SK-N-SH treated with all-trans-retinoic acid at 6 μM for 48 hours (cell line): ENCODE results near the gene SIX2.

Source experiments
- ATAC-seq: fragments of 200-7000 bp; cut with Tn5 transposase; 3 replicates; pipeline ENCODE4 v1.9.1; 2020; ENCODE audit warnings: mild to moderate bottlenecking, moderate library complexity
- ARNTL ChIP-seq: fragments of 450-650 bp; formaldehyde crosslinking; IDR thresholded peaks from 2 replicates; pipeline ENCODE4 v1.5.0; 2020; ENCODE audit warnings: low read depth, mild to moderate bottlenecking, moderate library complexity, borderline replicate concordance
- BACH2 ChIP-seq: fragments of 250-450 bp; sonication (Bioruptor Pico); IDR thresholded peaks from 2 replicates; pipeline ENCODE4 v1.9.0; 2021; ENCODE audit warnings: mild to moderate bottlenecking, borderline replicate concordance
- CSDC2 ChIP-seq: fragments of 250-450 bp; sonication (Bioruptor Pico); IDR thresholded peaks from 2 replicates; pipeline ENCODE4 v1.5.0; 2020; ENCODE audit warnings: mild to moderate bottlenecking, moderate library complexity
- CSRNP3 ChIP-seq: fragments of 250-450 bp; sonication (Bioruptor Pico); IDR thresholded peaks from 2 replicates; pipeline ENCODE4 v1.5.1; 2021; ENCODE audit warnings: mild to moderate bottlenecking, moderate library complexity
- ESRRG ChIP-seq: fragments of 250-450 bp; sonication (Bioruptor Pico); IDR thresholded peaks from 2 replicates; pipeline ENCODE4 v1.6.1; 2021; ENCODE audit warnings: mild to moderate bottlenecking
- GLIS3 ChIP-seq: fragments of 250-450 bp; sonication (Bioruptor Pico); IDR thresholded peaks from 2 replicates; pipeline ENCODE4 v1.5.0; 2020; ENCODE audit warnings: mild to moderate bottlenecking, moderate library complexity
- ISL1 ChIP-seq: fragments of 250-450 bp; sonication (Bioruptor Pico); IDR thresholded peaks from 2 replicates; pipeline ENCODE4 v2.1.2; 2022; ENCODE audit warnings: mild to moderate bottlenecking, moderate library complexity
- OSR1 ChIP-seq: fragments of 250-450 bp; sonication (Bioruptor Pico); IDR thresholded peaks from 2 replicates; pipeline ENCODE4 v1.8.0; 2022; ENCODE audit warnings: moderate library complexity, mild to moderate bottlenecking, inconsistent platforms
- PATZ1 ChIP-seq: fragments of 250-450 bp; sonication (Bioruptor Pico); IDR thresholded peaks from 2 replicates; pipeline ENCODE4 v1.8.0; 2020; ENCODE audit warnings: mild to moderate bottlenecking, moderate library complexity, borderline replicate concordance
- POU6F1 ChIP-seq: fragments of 250-450 bp; sonication (Bioruptor Pico); IDR thresholded peaks from 2 replicates; pipeline ENCODE4 v1.8.0; 2021; ENCODE audit warnings: low read depth, mild to moderate bottlenecking, moderate library complexity, borderline replicate concordance
- PPARA ChIP-seq: fragments of 250-450 bp; sonication (Bioruptor Pico); IDR thresholded peaks from 2 replicates; pipeline ENCODE4 v1.5.0; 2020; ENCODE audit warnings: mild to moderate bottlenecking, borderline replicate concordance
- RARB ChIP-seq: fragments of 250-450 bp; sonication (Bioruptor Pico); IDR thresholded peaks from 2 replicates; pipeline ENCODE4 v1.8.0; 2021; ENCODE audit warnings: mild to moderate bottlenecking, moderate library complexity
- SNAI2 ChIP-seq: fragments of 250-450 bp; sonication (Bioruptor Pico); IDR thresholded peaks from 2 replicates; pipeline ENCODE4 v1.5.0; 2020; ENCODE audit warnings: mild to moderate bottlenecking, moderate library complexity
- TCF4 ChIP-seq: fragments of 250-450 bp; sonication (Bioruptor Pico); IDR thresholded peaks from 2 replicates; pipeline ENCODE4 v1.8.0; 2021; ENCODE audit warnings: mild to moderate bottlenecking, moderate library complexity, borderline replicate concordance
- TOX ChIP-seq: fragments of 250-450 bp; sonication (Bioruptor Pico); IDR thresholded peaks from 2 replicates; pipeline ENCODE4 v1.8.0; 2021; ENCODE audit warnings: mild to moderate bottlenecking, moderate library complexity, borderline replicate concordance
- TSHZ2 ChIP-seq: fragments of 250-450 bp; sonication (Bioruptor Pico); IDR thresholded peaks from 2 replicates; pipeline ENCODE4 v1.5.0; 2020; ENCODE audit warnings: mild to moderate bottlenecking, moderate library complexity
- ZC3H10 ChIP-seq: fragments of 250-450 bp; sonication (Bioruptor Pico); IDR thresholded peaks from 2 replicates; pipeline ENCODE4 v1.5.1; 2021; ENCODE audit warnings: mild to moderate bottlenecking, moderate library complexity
- ZFP3 ChIP-seq: fragments of 250-450 bp; sonication (Bioruptor Pico); IDR thresholded peaks from 2 replicates; pipeline ENCODE4 v1.5.0; 2020; ENCODE audit warnings: mild to moderate bottlenecking, moderate library complexity
- ZFP30 ChIP-seq: fragments of 450-650 bp; formaldehyde crosslinking; IDR thresholded peaks from 2 replicates; pipeline ENCODE4 v1.5.0; 2022; ENCODE audit warnings: mild to moderate bottlenecking, moderate library complexity
- ZNF565 ChIP-seq: fragments of 450-650 bp; formaldehyde crosslinking; conservative IDR thresholded peaks from 2 replicates; pipeline ENCODE4 v1.5.0; 2020; ENCODE audit warnings: low read depth, mild to moderate bottlenecking, moderate library complexity
- ZNF70 ChIP-seq: fragments of 450-650 bp; formaldehyde crosslinking; IDR thresholded peaks from 2 replicates; pipeline ENCODE4 v1.5.0; 2020; ENCODE audit warnings: mild to moderate bottlenecking, moderate library complexity
- ZNF8 ChIP-seq: fragments of 450-650 bp; formaldehyde crosslinking; IDR thresholded peaks from 2 replicates; pipeline ENCODE4 v1.5.0; 2020; ENCODE audit warnings: mild to moderate bottlenecking, moderate library complexity

The SIX2 gene

GRCh38 chr2:45006041-45006941 lies 3.0 kb downstream of the SIX2 start:
- TF ChIP-seq SNAI2 (CRISPR knock-in tag) (no peak), CSDC2 (CRISPR knock-in tag) (no peak), ZC3H10 (CRISPR knock-in tag) (no peak), ISL1 (no peak), TCF4 (CRISPR knock-in tag) (no peak), TOX (CRISPR knock-in tag) (no peak)
- no peak for ATAC-seq

GRCh38 chr2:45005261-45006002 lies 3.8 kb downstream of the SIX2 start:
- no peak for ATAC-seq
- no peak for TF ChIP-seq GLIS3 (CRISPR knock-in tag)
- no peak for TF ChIP-seq ZNF565 (CRISPR knock-in tag)
- TF ChIP-seq POU6F1 (CRISPR knock-in tag), result no peak
- no peak for TF ChIP-seq ESRRG (CRISPR knock-in tag)
- no peak for TF ChIP-seq PATZ1 (CRISPR knock-in tag)
- no peak for TF ChIP-seq TSHZ2 (CRISPR knock-in tag)
- no peak for TF ChIP-seq RARB (CRISPR knock-in tag)
- TF ChIP-seq PPARA (CRISPR knock-in tag), result no peak
- TF ChIP-seq ZNF70 (CRISPR knock-in tag), result no peak
- no peak for TF ChIP-seq ISL1
- TF ChIP-seq ZNF8 (CRISPR knock-in tag), result no peak
- TF ChIP-seq CSRNP3 (CRISPR knock-in tag), result no peak
- no peak for TF ChIP-seq SNAI2 (CRISPR knock-in tag)
- no peak for TF ChIP-seq ZFP3
- TF ChIP-seq OSR1, result no peak
- TF ChIP-seq ZC3H10 (CRISPR knock-in tag), result no peak
- TF ChIP-seq ZFP30, result no peak
- no peak for TF ChIP-seq TCF4 (CRISPR knock-in tag)
- no peak for TF ChIP-seq TOX (CRISPR knock-in tag)
- TF ChIP-seq CSDC2 (CRISPR knock-in tag), result no peak
- TF ChIP-seq, all 23 proteins: peak for 0

- TF ChIP-seq ZFP30 (no peak), ZFP3 (no peak), ARNTL (CRISPR knock-in tag) (no peak), PPARA (CRISPR knock-in tag) (no peak), RARB (CRISPR knock-in tag) (no peak), BACH2 (no peak), CSRNP3 (CRISPR knock-in tag) (no peak), ZNF565 (CRISPR knock-in tag) (no peak), ZC3H10 (CRISPR knock-in tag) (no peak), PATZ1 (CRISPR knock-in tag) (no peak)
- ATAC-seq, result no peak
These were observed 4.6 kb downstream of the SIX2 start for GRCh38 chr2:45004562-45005191.
